Measurements from ENCODE around the gene CARD18. TPM values are rescaled to one million over a fixed set of nuclear protein-coding genes. Genes with fewer than 3 reads are reported as not detected.

The CARD18 gene
- polyA plus RNA-seq, 2 of the 4 experiments (the other 2 are of a cell fraction) = not detected

GRCh38 chr11:105177658-105178057, 38.1 kb upstream of the CARD18 start:
- no peak overlapping the region for H3K4me3 ChIP-seq
- TF ChIP-seq MAZ (IDR thresholded peaks at IDR 0.05; ENCODE audit: borderline replicate concordance, low read depth, low read length) = no peak
- TF ChIP-seq ZC3H11A (IDR thresholded peaks at IDR 0.05) = no peak
- no peak for TF ChIP-seq CHD4 (IDR thresholded peaks at IDR 0.05; ENCODE audit: borderline replicate concordance)
- no peak for TF ChIP-seq HEYL (CRISPR knock-in tag; IDR thresholded peaks at IDR 0.05)
- TF ChIP-seq PHF8 (IDR thresholded peaks at IDR 0.05; ENCODE audit: borderline replicate concordance, low read depth) = no peak
- no peak for TF ChIP-seq CBX2 (IDR thresholded peaks at IDR 0.05; ENCODE audit: borderline replicate concordance, low read depth)
- TF ChIP-seq MYC (IDR thresholded peaks at IDR 0.05; ENCODE audit: borderline replicate concordance, low read length) = no peak
- TF ChIP-seq JUNB (IDR thresholded peaks at IDR 0.05) = no peak
- TF ChIP-seq TP53 (CRISPR knock-in tag; IDR thresholded peaks at IDR 0.05) = no peak
- no peak for TF ChIP-seq FOSL2 (IDR thresholded peaks at IDR 0.05)
- TF ChIP-seq FOSL2 (CRISPR knock-in tag; IDR thresholded peaks at IDR 0.05) = no peak
- no peak for TF ChIP-seq HDAC2 (IDR thresholded peaks at IDR 0.05)
- no peak for TF ChIP-seq CEBPB (IDR thresholded peaks at IDR 0.05)
- ChIA-PET CTCF (no interaction called here), POLR2A (no interaction called here)
- H3K4me2 ChIP-seq = no peak overlapping the region
- no peaks in the 10 kb centered on the region for H3K9me3 ChIP-seq
- ATAC-seq (no peak), FAIRE-seq (no peak), DNase-seq (ENCODE audit: low read depth in 1 of 2, low spot score in 1 of 2) (peak in 1 of 2 experiments; percentile 4)
- no peak overlapping the region for H3K27ac ChIP-seq
- H3K4me1 ChIP-seq = no peaks in the 10 kb centered on the region

DNA sequence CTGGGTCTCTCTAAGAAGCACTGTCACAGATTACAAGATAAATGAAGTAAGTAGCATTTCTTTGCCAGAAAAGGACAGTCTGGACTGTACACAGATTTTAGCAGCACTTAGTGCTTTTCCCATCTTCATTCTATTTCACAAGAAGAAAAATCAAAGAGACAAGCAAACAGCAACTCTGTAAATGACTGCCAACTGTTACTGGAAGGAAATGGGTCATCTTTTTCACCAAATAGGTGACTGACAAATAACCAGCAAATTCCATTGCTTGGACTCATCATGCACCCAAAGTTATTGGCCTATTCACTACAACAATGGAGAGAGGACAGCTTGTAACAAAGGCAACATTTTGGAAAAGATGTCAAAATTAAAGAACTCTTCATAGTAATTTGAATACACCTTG, 28.9 kb upstream of the CARD18 start:
- TF ChIP-seq, protein P1, sequence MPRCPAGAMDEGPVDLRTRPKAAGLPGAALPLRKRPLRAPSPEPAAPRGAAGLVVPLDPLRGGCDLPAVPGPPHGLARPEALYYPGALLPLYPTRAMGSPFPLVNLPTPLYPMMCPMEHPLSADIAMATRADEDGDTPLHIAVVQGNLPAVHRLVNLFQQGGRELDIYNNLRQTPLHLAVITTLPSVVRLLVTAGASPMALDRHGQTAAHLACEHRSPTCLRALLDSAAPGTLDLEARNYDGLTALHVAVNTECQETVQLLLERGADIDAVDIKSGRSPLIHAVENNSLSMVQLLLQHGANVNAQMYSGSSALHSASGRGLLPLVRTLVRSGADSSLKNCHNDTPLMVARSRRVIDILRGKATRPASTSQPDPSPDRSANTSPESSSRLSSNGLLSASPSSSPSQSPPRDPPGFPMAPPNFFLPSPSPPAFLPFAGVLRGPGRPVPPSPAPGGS (IDR thresholded peaks at IDR 0.05) = no peak
- Histone ChIP-seq H3K4me1 (no peaks in the 10 kb centered on the region), H3K4me2 (no peak overlapping the region), H3K4me3 (no peak overlapping the region), H3K27ac (no peak overlapping the region), H3K9me3 (no peaks in the 10 kb centered on the region)
- ATAC-seq (no peak), FAIRE-seq (no peak), DNase-seq (ENCODE audit: low read depth in 1 of 2, low spot score in 1 of 2) (no peak)
- CTCF ChIA-PET = interaction anchor here (0.7 kb wide), 1 partner anchor 10 kb away, joined by 3 read pairs; no protein-coding TSS in a partner anchor
- POLR2A ChIA-PET = no interaction called here

DNA sequence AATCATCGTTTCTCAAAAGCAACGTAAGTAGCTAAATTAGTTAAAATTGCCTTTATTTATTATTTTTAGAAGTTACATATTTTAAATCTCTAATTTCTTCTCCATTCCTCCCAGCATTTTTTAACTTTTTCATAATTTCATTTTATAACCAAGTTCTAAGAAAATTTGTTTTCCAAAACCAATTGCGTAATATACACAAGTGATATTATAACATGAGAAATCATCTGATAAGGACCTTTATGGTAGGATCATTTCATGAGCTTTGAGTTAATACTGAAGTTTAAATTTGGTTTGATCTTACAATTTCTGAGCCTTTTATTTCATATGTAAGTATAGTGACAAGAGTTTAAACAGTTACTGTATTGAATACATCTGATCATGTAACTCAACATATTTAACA, 27.7 kb upstream of the CARD18 start:
- DNase-seq (ENCODE audit: low read depth in 1 of 2, low spot score in 1 of 2) (no peak), ATAC-seq (no peak), FAIRE-seq (no peak)
- Histone ChIP-seq H3K4me3 (no peak overlapping the region), H3K27ac (no peak overlapping the region), H3K4me2 (no peak overlapping the region), H3K9me3 (no peaks in the 10 kb centered on the region), H3K4me1 (no peaks in the 10 kb centered on the region)
- WGBS (ENCODE audit: missing lambda C conversion rate) = 88% methylated on average over 3 of the region's 3 CpGs
- ChIA-PET CTCF (no interaction called here), POLR2A (no interaction called here)
- TF ChIP-seq, protein P2, sequence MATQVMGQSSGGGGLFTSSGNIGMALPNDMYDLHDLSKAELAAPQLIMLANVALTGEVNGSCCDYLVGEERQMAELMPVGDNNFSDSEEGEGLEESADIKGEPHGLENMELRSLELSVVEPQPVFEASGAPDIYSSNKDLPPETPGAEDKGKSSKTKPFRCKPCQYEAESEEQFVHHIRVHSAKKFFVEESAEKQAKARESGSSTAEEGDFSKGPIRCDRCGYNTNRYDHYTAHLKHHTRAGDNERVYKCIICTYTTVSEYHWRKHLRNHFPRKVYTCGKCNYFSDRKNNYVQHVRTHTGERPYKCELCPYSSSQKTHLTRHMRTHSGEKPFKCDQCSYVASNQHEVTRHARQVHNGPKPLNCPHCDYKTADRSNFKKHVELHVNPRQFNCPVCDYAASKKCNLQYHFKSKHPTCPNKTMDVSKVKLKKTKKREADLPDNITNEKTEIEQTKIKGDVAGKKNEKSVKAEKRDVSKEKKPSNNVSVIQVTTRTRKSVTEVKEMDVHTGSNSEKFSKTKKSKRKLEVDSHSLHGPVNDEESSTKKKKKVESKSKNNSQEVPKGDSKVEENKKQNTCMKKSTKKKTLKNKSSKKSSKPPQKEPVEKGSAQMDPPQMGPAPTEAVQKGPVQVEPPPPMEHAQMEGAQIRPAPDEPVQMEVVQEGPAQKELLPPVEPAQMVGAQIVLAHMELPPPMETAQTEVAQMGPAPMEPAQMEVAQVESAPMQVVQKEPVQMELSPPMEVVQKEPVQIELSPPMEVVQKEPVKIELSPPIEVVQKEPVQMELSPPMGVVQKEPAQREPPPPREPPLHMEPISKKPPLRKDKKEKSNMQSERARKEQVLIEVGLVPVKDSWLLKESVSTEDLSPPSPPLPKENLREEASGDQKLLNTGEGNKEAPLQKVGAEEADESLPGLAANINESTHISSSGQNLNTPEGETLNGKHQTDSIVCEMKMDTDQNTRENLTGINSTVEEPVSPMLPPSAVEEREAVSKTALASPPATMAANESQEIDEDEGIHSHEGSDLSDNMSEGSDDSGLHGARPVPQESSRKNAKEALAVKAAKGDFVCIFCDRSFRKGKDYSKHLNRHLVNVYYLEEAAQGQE (IDR thresholded peaks at IDR 0.05) = no peak
- TF ChIP-seq HOXB5 (CRISPR knock-in tag; IDR thresholded peaks at IDR 0.05) (no peak), ZNF302 (CRISPR knock-in tag; IDR thresholded peaks at IDR 0.05) (no peak), HEYL (CRISPR knock-in tag; IDR thresholded peaks at IDR 0.05) (no peak), PHF8 (IDR thresholded peaks at IDR 0.05; ENCODE audit: borderline replicate concordance, low read depth) (no peak), RFX5 (IDR thresholded peaks at IDR 0.05) (no peak), E2F6 (IDR thresholded peaks at IDR 0.05; ENCODE audit: borderline replicate concordance, low read depth) (no peak), CHD2 (IDR thresholded peaks at IDR 0.05; ENCODE audit: low read length, partially characterized antibody) (no peak), RARB (CRISPR knock-in tag; IDR thresholded peaks at IDR 0.05) (no peak), RCOR1 (IDR thresholded peaks at IDR 0.05; ENCODE audit: low read depth, low read length) (no peak), JUN (IDR thresholded peaks at IDR 0.05) (no peak), JUNB (IDR thresholded peaks at IDR 0.05) (no peak), FOSB (CRISPR knock-in tag; IDR thresholded peaks at IDR 0.05) (no peak), GATA3 (IDR thresholded peaks at IDR 0.05; ENCODE audit: borderline replicate concordance) (no peak), FOXS1 (CRISPR knock-in tag; IDR thresholded peaks at IDR 0.05) (no peak), TFCP2L1 (CRISPR knock-in tag; IDR thresholded peaks at IDR 0.05) (no peak)
- TF ChIP-seq, protein P3, sequence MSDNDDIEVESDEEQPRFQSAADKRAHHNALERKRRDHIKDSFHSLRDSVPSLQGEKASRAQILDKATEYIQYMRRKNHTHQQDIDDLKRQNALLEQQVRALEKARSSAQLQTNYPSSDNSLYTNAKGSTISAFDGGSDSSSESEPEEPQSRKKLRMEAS (IDR thresholded peaks at IDR 0.05) = no peak
- TF ChIP-seq, protein P4, sequence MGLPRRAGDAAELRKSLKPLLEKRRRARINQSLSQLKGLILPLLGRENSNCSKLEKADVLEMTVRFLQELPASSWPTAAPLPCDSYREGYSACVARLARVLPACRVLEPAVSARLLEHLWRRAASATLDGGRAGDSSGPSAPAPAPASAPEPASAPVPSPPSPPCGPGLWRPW (IDR thresholded peaks at IDR 0.05) = no peak

All from A549 (cell line).